NK-92 (cell line): ENCODE measurements around the gene PRKCH.

ENCODE experiments used
- DNase-seq: peaks from one replicate; lab custom pipeline; 2025; ENCODE audit not compliant: unreplicated experiment; lab: John Stamatoyannopoulos, UW

PRKCH gene

DNA sequence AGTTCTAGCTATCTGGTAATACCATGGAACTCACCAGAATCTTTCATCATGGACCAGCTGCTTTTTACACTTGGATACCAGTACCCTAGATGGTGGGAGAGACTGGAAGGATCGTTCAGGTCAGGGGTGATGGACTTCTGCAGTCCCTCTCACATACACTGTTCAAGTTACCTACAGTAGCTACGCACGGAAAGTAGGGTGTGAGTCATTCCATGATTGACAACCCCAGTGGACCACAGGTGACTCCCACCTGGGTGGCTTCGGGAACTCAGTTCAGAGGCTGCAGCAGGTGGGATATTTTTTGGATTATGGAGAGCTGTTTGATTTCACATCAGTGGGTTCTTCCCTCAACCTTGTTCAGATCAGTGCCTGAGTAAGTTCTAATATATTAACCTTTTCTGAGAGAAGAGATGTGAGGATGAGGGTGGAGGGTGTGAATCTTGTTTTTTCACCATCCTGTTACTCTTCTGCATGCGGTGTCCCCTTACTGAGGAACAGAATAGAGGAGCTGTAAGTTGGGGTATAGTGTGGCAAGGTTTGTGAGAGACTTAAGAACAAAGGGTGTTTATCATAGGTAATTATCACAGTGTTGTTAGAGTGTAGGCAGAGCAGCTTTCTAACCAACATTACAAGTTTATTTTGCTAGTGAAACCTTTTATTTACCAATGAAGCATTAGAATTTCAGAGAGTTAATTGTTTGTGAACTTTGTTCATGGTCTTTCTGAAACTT lies 39.6 kb downstream of the PRKCH start:
- DNase-seq = no peak

DNA sequence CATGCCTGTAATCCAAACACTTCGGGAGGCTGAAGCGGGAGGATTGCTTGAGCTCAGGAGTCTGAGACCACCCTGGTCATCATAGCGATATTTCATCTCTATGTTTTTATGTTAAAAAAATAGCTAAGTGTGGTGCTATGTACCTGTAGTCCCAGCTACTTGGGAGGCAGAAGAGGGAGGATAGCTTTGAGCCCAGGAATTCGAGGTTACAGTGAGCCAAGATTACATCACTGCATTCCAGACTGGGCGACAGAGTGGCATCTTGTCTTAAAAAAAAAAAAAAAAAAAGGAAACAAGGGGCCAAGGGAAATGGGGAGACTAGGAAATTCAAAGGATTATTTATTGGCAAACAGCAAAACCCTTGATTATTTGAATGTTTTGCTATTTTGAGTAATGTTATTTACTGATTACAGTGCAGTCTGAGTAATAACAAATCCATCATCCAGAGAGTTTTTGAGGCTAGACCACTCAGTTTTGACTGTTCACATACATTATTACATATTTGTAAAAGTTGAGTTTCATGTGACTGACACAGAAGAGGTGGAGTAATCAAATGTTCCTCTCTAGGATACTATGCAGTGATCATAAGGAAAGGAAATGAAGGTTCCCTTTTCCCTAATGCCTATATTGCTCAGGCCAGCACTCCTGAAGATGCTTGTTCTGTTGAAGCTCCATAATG lies 40.8 kb downstream of the PRKCH start:
- no peak for DNase-seq

DNA sequence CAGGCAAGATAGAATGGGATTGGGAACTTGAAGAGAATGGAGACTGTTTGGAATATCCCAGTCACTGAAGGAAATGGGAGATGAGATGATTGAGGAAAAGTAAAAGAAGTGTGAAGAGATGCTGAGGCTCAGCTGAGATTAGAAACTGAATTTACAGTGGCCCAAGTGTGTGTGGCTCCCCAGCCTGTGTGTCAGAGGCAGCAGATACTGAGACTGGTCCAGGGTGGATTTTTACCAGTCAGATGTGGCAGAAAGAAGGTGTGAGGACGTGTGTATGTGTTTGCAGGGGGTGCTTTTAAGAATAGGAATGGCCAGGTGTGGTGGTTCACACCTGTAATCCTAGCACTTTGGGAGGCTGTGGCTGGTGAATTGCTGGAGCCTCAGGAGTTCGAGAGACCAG lies 42.9 kb downstream of the PRKCH start:
- no peak for DNase-seq

DNA sequence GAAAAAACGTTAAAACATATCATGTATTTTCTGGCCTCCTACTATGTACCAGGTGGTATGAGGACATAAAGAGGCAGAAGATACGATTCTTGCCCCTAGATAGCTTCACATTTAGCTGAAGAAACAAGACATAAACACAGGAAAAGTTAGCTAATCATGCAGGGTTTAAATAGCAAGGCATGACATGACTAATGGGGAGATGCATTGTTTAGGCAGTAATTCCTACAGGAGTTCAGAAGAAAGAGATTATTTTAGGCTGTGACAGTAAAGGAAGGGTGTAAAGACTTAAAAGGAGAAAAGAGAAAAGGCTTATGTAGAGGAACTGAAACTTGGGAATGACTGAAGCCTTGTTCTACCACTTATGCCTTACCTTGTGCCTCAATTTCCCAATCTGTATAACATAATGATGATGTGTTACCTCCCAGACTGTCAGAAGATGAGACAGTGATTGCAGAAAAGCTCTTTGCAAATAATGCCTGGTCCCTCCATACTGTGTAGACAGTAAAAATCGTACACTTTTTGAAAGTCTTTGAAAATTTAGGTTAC lies 44.4 kb downstream of the PRKCH start:
- DNase-seq = no peak

DNA sequence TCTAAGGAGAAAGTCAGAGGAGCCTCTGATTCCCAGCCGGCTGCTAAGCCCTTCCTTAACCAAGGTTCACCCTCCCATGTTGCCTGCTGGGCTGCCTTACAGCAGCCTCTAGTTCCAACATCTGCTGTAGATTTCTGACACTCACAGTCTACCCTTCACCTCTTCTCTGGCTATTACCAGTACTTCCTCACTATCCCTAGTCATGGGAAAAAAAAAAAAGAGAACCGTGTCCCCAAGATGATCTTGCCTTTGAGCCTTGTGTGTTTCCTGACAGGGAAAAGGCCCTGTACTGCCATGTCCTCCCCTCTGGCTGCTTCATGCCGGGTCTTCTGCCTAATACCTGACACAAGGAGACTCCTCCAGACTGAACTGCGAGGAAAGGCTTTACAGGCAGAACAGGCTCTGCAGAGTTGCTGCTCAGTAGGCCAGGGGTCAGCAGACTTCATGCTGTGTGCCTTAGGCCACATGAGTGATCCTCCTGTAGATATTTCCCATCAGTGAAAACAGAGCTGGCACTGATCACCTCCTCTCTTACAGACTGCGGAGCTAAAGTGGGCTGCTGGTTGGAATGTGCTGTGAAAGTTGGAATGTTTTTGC lies 46.8 kb downstream of the PRKCH start:
- DNase-seq = no peak

GRCh38 chr14:61368781-61369453 lies 47.5 kb downstream of the PRKCH start:
- no peak for DNase-seq

- no peak for DNase-seq
Observed at GRCh38 chr14:61369454-61369810, 48.1 kb downstream of the PRKCH start.

- DNase-seq = no peak
Observed at GRCh38 chr14:61372379-61372778, 51.0 kb downstream of the PRKCH start.

- no peak for DNase-seq
Observed at GRCh38 chr14:61372842-61373555, 51.6 kb downstream of the PRKCH start.

DNA sequence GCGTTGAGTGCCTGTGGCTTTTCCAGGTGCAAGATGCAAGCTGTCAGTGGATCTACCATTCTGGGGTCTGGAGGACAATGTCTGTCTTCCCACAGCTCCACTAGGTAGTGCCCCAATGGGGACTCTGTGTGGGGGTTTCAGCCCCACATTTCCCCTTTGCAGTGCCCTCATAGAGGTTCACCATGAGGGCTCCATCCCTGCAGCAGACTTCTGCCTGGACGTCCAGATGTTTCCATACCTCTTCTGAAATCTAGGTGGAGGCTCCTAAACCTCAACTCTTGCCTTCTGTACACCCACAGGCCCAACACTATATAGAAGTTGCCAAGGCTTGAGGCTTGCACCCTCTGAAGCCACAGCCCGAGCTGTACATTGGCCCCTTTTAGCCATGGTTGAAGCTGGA lies 52.9 kb downstream of the PRKCH start:
- no peak for DNase-seq

DNA sequence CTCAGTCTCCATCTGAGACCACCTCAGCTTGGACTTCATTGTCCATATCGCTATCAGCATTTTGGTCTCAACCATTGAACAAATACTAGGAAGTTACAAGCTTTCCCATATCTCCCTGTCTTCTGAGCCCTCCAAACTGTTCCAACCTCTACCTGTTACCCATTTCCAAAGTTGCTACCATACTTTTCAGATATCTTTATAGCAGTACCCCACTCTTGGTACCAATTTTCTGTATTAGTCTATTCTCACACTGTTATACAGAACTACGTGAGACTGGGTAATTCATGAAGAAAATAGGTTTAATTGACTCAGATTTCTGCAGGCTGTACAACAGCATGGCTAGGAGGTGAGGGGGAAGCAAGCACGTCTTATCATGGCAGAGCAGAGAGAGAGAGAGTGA lies 53.8 kb downstream of the PRKCH start:
- DNase-seq = no peak

GRCh38 chr14:61376314-61376713 lies 54.9 kb downstream of the PRKCH start:
- DNase-seq = no peak

DNA sequence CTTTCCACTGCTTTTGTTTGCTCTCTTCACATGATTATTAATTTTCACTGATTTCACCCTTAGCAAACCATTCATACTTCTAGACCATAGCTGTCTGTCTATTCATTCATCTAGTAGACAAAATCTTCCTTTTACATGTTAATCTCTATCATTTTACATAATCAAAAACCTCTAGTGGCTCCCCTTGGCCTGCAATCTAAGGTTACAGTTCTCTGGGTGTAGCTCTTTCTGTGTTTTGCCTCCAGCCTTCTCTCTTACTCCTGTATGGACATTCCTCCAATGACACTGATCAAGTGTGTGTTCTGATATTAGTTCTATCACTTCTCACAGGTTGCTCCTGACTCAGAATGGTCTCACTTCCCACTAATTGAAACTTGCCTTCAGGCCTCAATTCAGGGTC lies 56.4 kb downstream of the PRKCH start:
- no peak for DNase-seq

GRCh38 chr14:61379639-61380184 lies 58.3 kb downstream of the PRKCH start:
- no peak for DNase-seq

DNA sequence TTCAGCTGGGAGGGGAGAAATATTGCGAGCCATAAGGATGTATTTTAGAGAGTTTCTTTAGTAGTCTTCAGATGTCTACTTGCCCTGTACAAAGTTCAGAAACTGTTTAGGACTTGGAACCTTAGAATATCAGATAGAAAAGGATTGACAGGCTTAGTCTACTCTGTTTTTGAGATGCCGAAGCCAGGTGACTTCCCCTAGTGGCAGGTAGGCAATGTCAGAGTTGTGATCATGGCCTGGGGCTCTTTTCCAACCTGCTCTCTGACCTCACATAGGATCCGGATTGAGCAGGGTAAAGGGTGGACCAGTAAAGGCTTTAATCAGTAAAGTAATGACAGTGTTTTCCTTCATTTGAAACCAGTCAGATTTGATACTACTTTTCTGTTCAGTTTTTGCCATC lies 59.6 kb downstream of the PRKCH start:
- no peak for DNase-seq

GRCh38 chr14:61381553-61381952 lies 60.2 kb downstream of the PRKCH start:
- no peak for DNase-seq

DNA sequence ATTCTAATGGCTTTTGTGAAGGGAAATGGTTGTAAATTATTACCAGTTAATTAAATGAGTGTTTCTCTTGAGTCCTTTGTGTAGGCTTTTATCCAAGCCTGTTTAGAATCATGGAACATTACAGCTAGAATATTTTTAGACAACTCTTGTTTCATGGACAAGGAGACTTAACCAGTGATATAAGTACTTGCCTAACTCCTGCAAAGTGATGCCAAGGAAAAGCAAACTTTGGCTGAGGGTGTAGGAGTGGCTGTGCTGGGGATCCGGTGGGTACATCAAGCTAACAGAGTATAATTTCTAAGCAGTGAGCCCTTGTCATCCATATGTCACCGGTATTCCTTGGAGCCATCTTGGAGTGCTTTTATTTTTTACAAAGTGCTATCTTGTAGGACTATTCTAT lies 61.5 kb downstream of the PRKCH start:
- DNase-seq = no peak

DNA sequence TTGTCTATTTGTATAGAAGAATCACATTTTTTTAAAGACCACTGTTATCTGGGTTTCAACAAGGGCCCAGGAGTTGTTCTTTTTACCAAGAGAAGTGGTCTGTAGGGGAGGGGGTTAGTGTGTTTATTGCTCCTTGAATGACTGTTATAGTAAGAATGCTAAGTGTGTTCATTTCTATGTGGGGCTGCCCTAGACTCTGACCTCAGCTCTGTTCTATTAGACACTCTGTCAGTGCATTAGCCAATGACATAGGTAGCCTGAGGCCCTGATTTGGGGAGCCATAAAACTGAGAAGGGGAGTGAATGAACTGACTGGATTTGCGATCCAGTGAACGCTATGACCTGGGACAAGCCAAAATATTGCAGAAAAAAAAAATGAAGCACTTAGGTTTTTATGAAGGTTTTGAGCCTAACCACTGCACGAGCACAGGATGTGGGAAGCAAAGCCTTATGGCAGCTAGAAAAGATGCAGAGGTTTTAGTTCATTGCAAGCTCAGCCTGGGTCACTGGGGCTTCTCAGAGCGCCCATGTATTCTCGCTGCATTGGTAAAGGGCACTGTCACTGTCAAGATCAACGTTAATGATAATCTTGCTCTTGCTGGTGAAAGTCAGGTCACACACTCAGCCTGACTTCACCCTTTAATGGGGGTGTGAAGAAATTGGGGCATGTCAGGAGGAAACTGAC lies 63.8 kb downstream of the PRKCH start:
- no peak for DNase-seq

GRCh38 chr14:61386173-61386772 lies 64.9 kb downstream of the PRKCH start:
- no peak for DNase-seq

DNA sequence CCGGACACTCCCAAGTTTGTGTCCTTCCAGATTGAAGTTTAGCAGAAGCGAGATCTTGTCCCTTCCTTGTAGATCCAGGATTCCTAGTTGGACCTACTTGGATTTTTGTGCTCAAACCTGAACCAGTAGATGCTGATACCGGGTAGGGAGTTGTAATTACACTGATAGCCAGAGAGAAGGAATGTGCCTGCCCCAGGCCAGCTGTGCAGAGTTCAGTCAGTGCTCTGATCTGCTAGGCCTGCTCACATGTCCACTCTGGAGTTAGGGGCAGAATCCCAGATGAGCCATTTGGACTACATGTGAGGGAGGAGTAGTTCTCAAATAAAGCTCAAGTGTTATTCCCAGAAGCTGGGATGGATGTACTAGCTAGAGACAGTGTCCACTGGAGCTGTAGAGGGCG lies 65.7 kb downstream of the PRKCH start:
- DNase-seq = no peak
